ENCODE results near the gene CABP7.

The CABP7 gene

DNA sequence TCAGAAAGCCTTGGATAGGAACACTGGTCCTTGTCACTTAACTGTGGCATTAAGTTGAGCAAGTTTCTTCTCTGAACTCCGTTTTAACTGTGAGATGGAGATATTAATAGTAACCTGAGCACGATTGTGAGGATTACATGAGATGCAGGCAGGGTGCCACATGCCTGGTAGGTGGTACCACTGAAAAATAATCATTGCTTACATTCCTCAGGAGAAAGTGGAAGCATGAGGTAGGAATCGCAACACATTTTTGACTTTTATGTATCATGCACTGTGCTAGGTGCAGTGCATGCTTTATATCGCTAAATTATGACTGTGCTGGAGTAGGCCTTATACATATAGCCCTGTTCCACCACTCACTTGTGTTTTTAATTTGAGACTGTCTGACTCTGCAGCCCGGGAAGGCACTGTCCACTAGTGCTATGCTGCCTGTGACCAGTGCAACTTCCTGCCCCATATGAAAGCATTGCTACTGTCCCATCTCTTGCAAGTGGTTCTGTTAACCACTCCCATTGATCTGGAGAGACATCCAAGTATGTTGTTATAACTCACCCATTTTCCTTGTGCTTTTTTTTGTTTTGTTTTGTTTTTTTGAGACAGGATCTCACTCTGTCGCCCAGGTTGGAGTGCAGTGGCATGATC lies 48.4 kb downstream of the CABP7 start:
- H3K27ac ChIP-seq (ENCODE audit: low read depth in 2 of 2, low read length in 2 of 2) = peak overlapping the region in 1 of 2 donors; percentile 94

DNA sequence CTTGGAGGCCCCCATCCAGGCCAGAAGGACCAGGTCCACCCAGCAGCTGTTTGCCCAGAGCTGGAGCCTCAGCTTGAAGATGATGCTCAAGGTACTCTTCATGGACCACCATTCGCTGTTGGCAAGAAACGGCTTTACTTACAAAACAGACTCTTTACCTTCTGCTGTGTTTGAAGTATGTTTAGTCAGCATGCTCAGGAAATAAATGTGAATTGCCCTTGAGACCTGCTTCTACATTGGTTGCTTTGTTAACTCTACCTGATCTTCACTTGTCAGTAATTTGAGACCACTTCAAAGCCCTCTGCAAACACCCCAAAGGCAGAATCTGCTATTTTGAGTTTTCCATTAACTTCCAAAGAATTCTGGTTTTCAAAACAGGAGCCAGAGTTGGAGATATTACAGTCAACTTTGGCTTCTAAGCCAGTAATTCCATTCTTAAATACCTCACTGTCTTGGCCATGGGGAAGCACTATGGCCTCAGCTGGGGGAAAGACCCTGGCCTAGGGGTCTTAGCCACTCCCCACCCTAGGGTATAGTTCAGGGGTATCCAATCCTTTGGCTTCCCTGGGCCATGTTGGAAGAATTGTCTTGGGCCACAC lies 50.0 kb downstream of the CABP7 start:
- Histone ChIP-seq H3K27me3 (ENCODE audit: control insufficient read depth in 2 of 2, insufficient read depth in 2 of 2, low read length in 2 of 2) (no peaks in the 10 kb centered on the region), H3K9me3 (ENCODE audit: control insufficient read depth in 2 of 2, low read length in 2 of 2) (no peaks in the 10 kb centered on the region), H3K36me3 (ENCODE audit: control insufficient read depth in 2 of 2, insufficient read depth in 2 of 2, low read length in 2 of 2) (peaks cover 14 to 22% of the 10 kb centered on the region in 2 donors), H3K27ac (ENCODE audit: low read depth in 2 of 2, low read length in 2 of 2) (no peak overlapping the region), H3K4me1 (ENCODE audit: control insufficient read depth in 2 of 2, insufficient read depth in 2 of 2, low read length in 2 of 2) (peaks cover 12 to 18% of the 10 kb centered on the region in 2 donors), H3K4me3 (ENCODE audit: low read length in 2 of 2) (no peak overlapping the region), H3K9ac (ENCODE audit: low read depth in 1 of 2, low read length in 2 of 2) (no peak overlapping the region)

More for the DNA sequence above, 48.4 kb downstream of the CABP7 start:
- Histone ChIP-seq H3K9ac (ENCODE audit: low read depth in 1 of 2, low read length in 2 of 2) (peak overlapping the region; percentile 93 to 96), H3K4me3 (ENCODE audit: low read length in 2 of 2) (peak overlapping the region; percentile 88 to 92), H3K27me3 (ENCODE audit: control insufficient read depth in 2 of 2, insufficient read depth in 2 of 2, low read length in 2 of 2) (no peaks in the 10 kb centered on the region), H3K9me3 (ENCODE audit: control insufficient read depth in 2 of 2, low read length in 2 of 2) (no peaks in the 10 kb centered on the region), H3K36me3 (ENCODE audit: control insufficient read depth in 2 of 2, insufficient read depth in 2 of 2, low read length in 2 of 2) (peaks cover 14 to 22% of the 10 kb centered on the region in 2 donors), H3K4me1 (ENCODE audit: control insufficient read depth in 2 of 2, insufficient read depth in 2 of 2, low read length in 2 of 2) (peaks cover 12 to 18% of the 10 kb centered on the region in 2 donors)

DNA sequence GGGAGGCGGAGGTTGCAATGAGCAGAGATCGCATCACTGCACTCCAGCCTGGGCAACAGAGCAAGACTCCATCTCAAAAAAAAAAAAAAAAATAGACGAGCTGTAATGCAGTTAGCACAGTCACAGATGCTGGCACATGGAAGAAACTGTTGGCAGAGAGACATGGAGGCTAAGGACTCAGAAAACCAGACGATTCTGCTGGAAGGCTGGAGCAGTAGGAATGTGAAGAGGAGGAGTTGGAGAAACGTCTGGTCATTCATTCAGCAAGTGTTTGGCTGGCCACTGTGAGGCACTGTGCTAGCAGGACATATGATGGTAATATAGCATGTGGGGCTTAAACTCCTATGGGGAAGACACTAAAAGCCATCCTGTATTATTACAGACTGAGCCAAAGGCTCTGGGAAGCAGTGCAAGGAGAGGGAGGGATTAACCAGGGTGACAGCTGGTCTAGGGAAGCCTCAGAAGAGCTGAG lies 52.4 kb downstream of the CABP7 start:
- Histone ChIP-seq H3K9ac (ENCODE audit: low read depth in 1 of 2, low read length in 2 of 2) (no peak overlapping the region), H3K27ac (ENCODE audit: low read depth in 2 of 2, low read length in 2 of 2) (no peak overlapping the region), H3K27me3 (ENCODE audit: control insufficient read depth in 2 of 2, insufficient read depth in 2 of 2, low read length in 2 of 2) (no peaks in the 10 kb centered on the region), H3K9me3 (ENCODE audit: control insufficient read depth in 2 of 2, low read length in 2 of 2) (no peaks in the 10 kb centered on the region), H3K4me1 (ENCODE audit: control insufficient read depth in 2 of 2, insufficient read depth in 2 of 2, low read length in 2 of 2) (peaks cover 4 to 10% of the 10 kb centered on the region in 2 donors), H3K4me3 (ENCODE audit: low read length in 2 of 2) (no peak overlapping the region), H3K36me3 (ENCODE audit: control insufficient read depth in 2 of 2, insufficient read depth in 2 of 2, low read length in 2 of 2) (peaks cover 14 to 22% of the 10 kb centered on the region in 2 donors)

DNA sequence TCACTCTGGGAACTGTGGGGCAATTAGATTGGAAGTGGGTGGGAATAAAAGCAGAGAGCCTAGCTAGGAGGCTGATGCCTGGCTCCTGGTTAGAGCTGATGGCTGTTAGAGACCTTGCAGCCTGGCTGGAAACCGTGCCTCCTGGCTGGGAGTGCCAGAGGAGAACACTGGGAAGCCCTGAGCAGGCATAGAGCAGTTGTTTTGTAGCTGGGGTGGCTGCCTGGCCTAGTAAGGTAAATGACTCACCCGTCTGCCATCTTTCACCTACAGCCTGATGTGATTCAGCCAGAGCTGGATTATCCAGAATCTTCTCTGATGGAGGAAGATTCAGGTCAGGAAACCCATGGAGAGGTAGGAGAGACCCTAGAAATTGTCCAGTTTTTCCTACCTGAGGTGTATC lies 53.4 kb downstream of the CABP7 start:
- Histone ChIP-seq H3K9ac (ENCODE audit: low read depth in 1 of 2, low read length in 2 of 2) (no peak overlapping the region), H3K36me3 (ENCODE audit: control insufficient read depth in 2 of 2, insufficient read depth in 2 of 2, low read length in 2 of 2) (peaks cover 14 to 22% of the 10 kb centered on the region in 2 donors), H3K27me3 (ENCODE audit: control insufficient read depth in 2 of 2, insufficient read depth in 2 of 2, low read length in 2 of 2) (no peaks in the 10 kb centered on the region), H3K9me3 (ENCODE audit: control insufficient read depth in 2 of 2, low read length in 2 of 2) (no peaks in the 10 kb centered on the region), H3K4me3 (ENCODE audit: low read length in 2 of 2) (no peak overlapping the region), H3K27ac (ENCODE audit: low read depth in 2 of 2, low read length in 2 of 2) (no peak overlapping the region), H3K4me1 (ENCODE audit: control insufficient read depth in 2 of 2, insufficient read depth in 2 of 2, low read length in 2 of 2) (peaks cover 2 to 6% of the 10 kb centered on the region in 2 donors)

DNA sequence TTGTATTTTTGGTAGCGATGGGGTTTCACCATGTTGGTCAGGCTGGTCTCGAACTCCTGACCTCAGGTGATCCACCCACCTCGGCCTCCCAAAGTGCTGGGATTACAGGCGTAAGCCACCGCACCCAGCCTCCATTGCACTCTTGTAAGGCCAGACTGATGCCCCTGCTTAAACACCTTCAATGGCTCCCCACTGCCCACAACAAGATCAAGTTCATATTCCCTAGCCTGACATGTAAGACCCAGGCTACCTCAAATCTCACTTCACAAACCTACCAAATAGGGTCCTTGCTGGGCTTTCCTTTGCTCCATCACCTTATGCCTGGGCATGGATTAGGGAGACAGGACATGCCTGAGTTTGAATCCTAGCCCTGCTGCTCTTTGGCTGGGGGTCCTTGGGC lies 60.4 kb downstream of the CABP7 start:
- Histone ChIP-seq H3K4me1 (ENCODE audit: control insufficient read depth in 2 of 2, insufficient read depth in 2 of 2, low read length in 2 of 2) (peaks cover 10 to 12% of the 10 kb centered on the region in 2 donors), H3K9ac (ENCODE audit: low read depth in 1 of 2, low read length in 2 of 2) (no peak overlapping the region)

DNA sequence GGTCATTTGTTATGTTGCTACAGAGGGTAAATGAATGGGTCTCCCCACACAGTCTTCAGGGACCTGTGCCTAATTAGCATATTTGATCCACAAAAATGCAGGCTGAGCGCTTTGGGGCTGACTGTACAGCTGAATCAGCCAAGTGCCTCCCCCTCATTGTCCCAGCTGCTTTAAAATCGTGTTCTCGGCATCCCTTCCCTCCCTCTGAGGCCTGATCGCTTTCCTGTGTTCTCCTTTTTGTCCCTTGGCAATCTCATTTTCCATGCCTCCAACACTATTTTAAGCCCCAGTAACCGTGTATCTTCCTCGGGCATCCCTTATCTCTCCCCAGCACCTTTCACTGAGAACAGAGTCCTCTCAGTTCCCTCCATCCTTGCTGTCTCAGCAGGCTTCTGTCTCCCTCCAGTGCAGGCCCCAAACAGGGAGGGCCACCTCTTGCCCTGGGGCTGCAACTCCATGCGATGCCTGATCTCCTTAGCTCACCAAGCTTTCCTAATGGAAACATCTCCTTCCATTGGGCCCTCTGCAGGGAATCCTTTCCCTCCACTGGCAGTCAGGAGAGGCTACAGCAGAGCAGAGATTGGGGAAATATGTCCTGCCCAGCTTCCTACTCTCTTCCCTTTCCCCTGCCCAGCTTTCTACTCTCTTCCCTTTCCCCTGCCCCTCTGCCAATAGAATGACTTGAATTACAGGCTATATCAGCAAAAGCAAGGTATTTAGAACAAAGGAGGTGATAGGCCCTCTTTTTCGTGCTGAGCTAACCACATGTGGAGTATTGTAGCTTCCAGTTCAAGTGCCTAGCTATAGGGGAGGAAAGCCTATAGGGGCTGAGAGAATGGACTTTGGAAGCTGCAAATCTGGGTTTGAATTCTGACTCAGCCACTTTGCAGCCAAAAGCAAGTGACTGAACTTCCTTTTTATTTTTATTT lies 61.2 kb downstream of the CABP7 start:
- H3K27me3 ChIP-seq (ENCODE audit: control insufficient read depth in 2 of 2, insufficient read depth in 2 of 2, low read length in 2 of 2) = no peaks in the 10 kb centered on the region
- no peaks in the 10 kb centered on the region for H3K9me3 ChIP-seq (ENCODE audit: control insufficient read depth in 2 of 2, low read length in 2 of 2)
- H3K4me1 ChIP-seq (ENCODE audit: control insufficient read depth in 2 of 2, insufficient read depth in 2 of 2, low read length in 2 of 2) = peaks cover 10 to 12% of the 10 kb centered on the region in 2 donors
- no peaks in the 10 kb centered on the region for H3K36me3 ChIP-seq (ENCODE audit: control insufficient read depth in 2 of 2, insufficient read depth in 2 of 2, low read length in 2 of 2)
- no peak overlapping the region for H3K4me3 ChIP-seq (ENCODE audit: low read length in 2 of 2)
- H3K9ac ChIP-seq (ENCODE audit: low read depth in 1 of 2, low read length in 2 of 2) = no peak overlapping the region
- H3K27ac ChIP-seq (ENCODE audit: low read depth in 2 of 2, low read length in 2 of 2) = peak overlapping the region in 1 of 2 donors; percentile 23

More for the DNA sequence above, 60.4 kb downstream of the CABP7 start:
- Histone ChIP-seq H3K27me3 (ENCODE audit: control insufficient read depth in 2 of 2, insufficient read depth in 2 of 2, low read length in 2 of 2) (no peaks in the 10 kb centered on the region), H3K27ac (ENCODE audit: low read depth in 2 of 2, low read length in 2 of 2) (no peak overlapping the region), H3K9me3 (ENCODE audit: control insufficient read depth in 2 of 2, low read length in 2 of 2) (no peaks in the 10 kb centered on the region), H3K4me3 (ENCODE audit: low read length in 2 of 2) (no peak overlapping the region), H3K36me3 (ENCODE audit: control insufficient read depth in 2 of 2, insufficient read depth in 2 of 2, low read length in 2 of 2) (no peaks in the 10 kb centered on the region)
